ENCODE measurements around the gene SEMA5B. TPM values are rescaled to one million over a fixed set of nuclear protein-coding genes. Genes with fewer than 3 reads are reported as not detected.

SEMA5B gene
- total and polyA plus RNA-seq, 4 donors = 0.20 to 1.1 (median 0.23) TPM

- Histone ChIP-seq H3K27ac (ENCODE audit: low read depth in 1 of 2, low read length in 2 of 2) (no peak overlapping the region), H3K9ac (ENCODE audit: low read depth in 1 of 2, low read length in 2 of 2) (no peak overlapping the region), H3K27me3 (ENCODE audit: control insufficient read depth in 4 of 4, insufficient read depth in 4 of 4, low read length in 3 of 4) (no peaks in the 10 kb centered on the region), H3K4me1 (ENCODE audit: control insufficient read depth in 4 of 4, insufficient read depth in 4 of 4, low read length in 3 of 4) (peaks cover 0 to 4% (median 0%) of the 10 kb centered on the region in 4 donors), H3K36me3 (ENCODE audit: control insufficient read depth in 4 of 4, insufficient read depth in 3 of 4, low read depth in 1 of 4, low read length in 3 of 4) (no peaks in the 10 kb centered on the region), H3K9me3 (ENCODE audit: control insufficient read depth in 4 of 4, low read length in 3 of 4) (no peaks in the 10 kb centered on the region), H3K4me3 (ENCODE audit: low read depth in 1 of 3, low read length in 3 of 3) (no peak overlapping the region)
- DNase-seq (ENCODE audit: low spot score) = no peak
- 91% methylated on average over 5 of the region's 5 CpGs for WGBS
- TF ChIP-seq RXRA (IDR thresholded peaks at IDR 0.05) (no peak), FOXA1 (IDR thresholded peaks at IDR 0.05) (no peak), HNF4G (IDR thresholded peaks at IDR 0.05) (no peak), NR2F2 (IDR thresholded peaks at IDR 0.05) (no peak), CTCF (IDR thresholded peaks at IDR 0.05; ENCODE audit: low read depth, low read length, missing input control) (no peak), ZBTB33 (IDR thresholded peaks at IDR 0.05) (no peak), SP1 (IDR thresholded peaks at IDR 0.05) (no peak), ATF3 (IDR thresholded peaks at IDR 0.05) (no peak), EGR1 (IDR thresholded peaks at IDR 0.05; ENCODE audit: low read depth in 2 of 2) (no peak), YY1 (IDR thresholded peaks at IDR 0.05) (no peak), REST (IDR thresholded peaks at IDR 0.05) (no peak), TAF1 (conservative IDR thresholded peaks at IDR 0.05) (no peak), GABPA (IDR thresholded peaks at IDR 0.05 in 1 of 2, conservative IDR thresholded peaks at IDR 0.05 in 1 of 2) (no peak), JUND (IDR thresholded peaks at IDR 0.05) (no peak), FOXA2 (IDR thresholded peaks at IDR 0.05) (no peak)
Observed at GRCh38 chr3:123054109-123054778, 26.7 kb upstream of the SEMA5B start.

- Histone ChIP-seq H3K27ac (ENCODE audit: low read depth in 1 of 2, low read length in 2 of 2) (no peak overlapping the region), H3K4me3 (ENCODE audit: low read depth in 1 of 3, low read length in 3 of 3) (no peak overlapping the region), H3K9me3 (ENCODE audit: control insufficient read depth in 4 of 4, low read length in 3 of 4) (no peaks in the 10 kb centered on the region), H3K9ac (ENCODE audit: low read depth in 1 of 2, low read length in 2 of 2) (no peak overlapping the region), H3K4me1 (ENCODE audit: control insufficient read depth in 4 of 4, insufficient read depth in 4 of 4, low read length in 3 of 4) (no peaks in the 10 kb centered on the region), H3K27me3 (ENCODE audit: control insufficient read depth in 4 of 4, insufficient read depth in 4 of 4, low read length in 3 of 4) (no peaks in the 10 kb centered on the region), H3K36me3 (ENCODE audit: control insufficient read depth in 4 of 4, insufficient read depth in 3 of 4, low read depth in 1 of 4, low read length in 3 of 4) (no peaks in the 10 kb centered on the region)
- WGBS = 91% methylated on average over 2 of the region's 2 CpGs
- DNase-seq (ENCODE audit: low spot score) = no peak
- TF ChIP-seq RXRA (IDR thresholded peaks at IDR 0.05) (no peak), EGR1 (IDR thresholded peaks at IDR 0.05; ENCODE audit: low read depth in 2 of 2) (no peak), JUND (IDR thresholded peaks at IDR 0.05) (no peak), RAD21 (IDR thresholded peaks at IDR 0.05) (no peak), CTCF (IDR thresholded peaks at IDR 0.05; ENCODE audit: low read depth, low read length, missing input control) (no peak), NR2F2 (IDR thresholded peaks at IDR 0.05) (no peak), MAX (IDR thresholded peaks at IDR 0.05) (no peak), FOXA2 (IDR thresholded peaks at IDR 0.05) (no peak), GABPA (IDR thresholded peaks at IDR 0.05 in 1 of 2, conservative IDR thresholded peaks at IDR 0.05 in 1 of 2) (no peak), FOXA1 (IDR thresholded peaks at IDR 0.05) (no peak), TAF1 (conservative IDR thresholded peaks at IDR 0.05) (no peak), ATF3 (IDR thresholded peaks at IDR 0.05) (no peak), HNF4G (IDR thresholded peaks at IDR 0.05) (no peak), HNF4A (conservative IDR thresholded peaks at IDR 0.05) (no peak), SP1 (IDR thresholded peaks at IDR 0.05) (no peak), YY1 (IDR thresholded peaks at IDR 0.05) (no peak)
Observed at GRCh38 chr3:123053107-123053506, 25.5 kb upstream of the SEMA5B start.

Measured in liver (tissue), 9 donors.